Psoas muscle (tissue), 8 donors: Measurements from ENCODE around the gene TIGIT. TPM values are rescaled to one million over a fixed set of nuclear protein-coding genes. Genes with fewer than 3 reads are reported as not detected.

Experiments
- ATAC-seq, 4 donors: fragments of 200-7000 bp; cut with Tn5 transposase; one replicate each; pipeline ENCODE4 v1.9.1; 2020; ENCODE audit warnings: moderate library complexity in 3 of 4, mild to moderate bottlenecking in 2 of 4
- DNase-seq, 2 donors: peaks; one replicate each; pipeline ENCODE4 v3.0.0-alpha.2; 2020
- H3K27ac ChIP-seq: fragments of 200-600 bp; one replicate; pipeline ENCODE4 v1.8.0; 2022
- H3K27me3 ChIP-seq, 3 donors: fragments of 200-600 bp in 1 of 3; one replicate each; pipeline versions ENCODE4 v1.6.1 to v1.8.0; 2013 to 2022; ENCODE audit warnings: low read length in 2 of 3, mild to moderate bottlenecking in 2 of 3, moderate library complexity in 1 of 3; ENCODE audit not compliant: insufficient read depth in 3 of 3
- H3K36me3 ChIP-seq, 2 donors: fragments of 200-600 bp in 1 of 2; one replicate each; pipeline versions ENCODE4 v1.6.1 to v1.8.0; 2013 to 2022; ENCODE audit warnings: low read depth in 1 of 2, mild to moderate bottlenecking in 1 of 2, moderate library complexity in 1 of 2; ENCODE audit not compliant: insufficient read depth in 1 of 2
- H3K4me1 ChIP-seq: fragments of 200-600 bp; one replicate; pipeline ENCODE4 v1.8.0; 2022
- H3K4me3 ChIP-seq: fragments of 200-600 bp; one replicate; pipeline ENCODE4 v1.8.0; 2022; ENCODE audit warnings: mild to moderate bottlenecking
- H3K9me3 ChIP-seq: fragments of 200-600 bp; one replicate; pipeline ENCODE4 v1.8.0; 2022
- CTCF ChIP-seq: fragments of 200-600 bp; IDR thresholded peaks from one replicate; pipeline ENCODE4 v1.8.0; 2022; ENCODE audit warnings: antibody characterized with exemption
- WGBS, 3 donors: extraction: QIAGEN DNeasy Blood & Tissue Kit; methylation state at CpG; one replicate each; pipeline versions ENCODE4 v1.1.6 to v1.1.7; 2013; 5-methylcytosine and 5-hydroxymethylcytosine counted together
- intact Hi-C, 2 donors: fragments of 100-400 bp; cut with DNase I; formaldehyde crosslinking; loops; one replicate each; pipeline versions ENCODE4 v1.11.0 to v1.14.2; 2022
- polyA plus RNA-seq, 3 donors: library from polyadenylated mRNA; stranded (reverse); fragments of 200-250 nt; gene quantifications; one replicate each; pipeline ENCODE4 v1.2.3, GENCODE V29; 2013
- total RNA-seq, 4 donors: library from RNA; stranded (reverse); fragmentation: NEBNext Ultra II Directional in 2 of 4; extraction: Animal tissue kit (Norgen Biotek cat#: 25700) in 2 of 4; gene quantifications; one replicate each; pipeline versions ENCODE4 v1.2.1 to v1.2.4, GENCODE V29; 2021 to 2023
- donor health status: healthy with polysubstance abuse.
- donor health status: DM: no; HTN: no; CAD: no; lungs with moderate emphysema.
- donor health status: Bipolar disorder and iron deficiency.
- donor health status: healthy.
- donor health status: DM: yes; HTN: yes; CAD: no.
- donor health status: DM: no; HTN: no; CAD: no.
- donor health status: DM: no; HTN: no; CAD: no.
- donor health status: DM: yes; HTN: yes; CAD: no.

TIGIT gene
- total and polyA plus RNA-seq, 7 donors = 0.03 to 0.46 (median 0.07) TPM; not detected in 2

- Histone ChIP-seq H3K9me3 (no peaks in the 10 kb centered on the region), H3K4me1 (no peaks in the 10 kb centered on the region), H3K27ac (no peak overlapping the region), H3K27me3 (no peaks in the 10 kb centered on the region), H3K36me3 (no peaks in the 10 kb centered on the region), H3K4me3 (no peak overlapping the region)
- DNase-seq = no peak
- TF ChIP-seq CTCF = no peak
- 90 to 94% (median 94%) methylated on average over 3 of the region's 3 CpGs for WGBS, 3 donors
- intact Hi-C loops = no loop called here
- no peak for ATAC-seq
Observed at GRCh38 chr3:114285648-114286230, 8.1 kb upstream of the TIGIT start.

- no peaks in the 10 kb centered on the region for H3K9me3 ChIP-seq
- no peaks in the 10 kb centered on the region for H3K27me3 ChIP-seq
- TF ChIP-seq CTCF = no peak
- no peak overlapping the region for H3K4me3 ChIP-seq
- WGBS, 3 donors = 90 to 94% (median 92%) methylated on average over 2 of the region's 2 CpGs
- no peak for DNase-seq
- no peak for ATAC-seq
- intact Hi-C loops = no loop called here
- H3K27ac ChIP-seq = no peak overlapping the region
- H3K36me3 ChIP-seq = no peaks in the 10 kb centered on the region
- H3K4me1 ChIP-seq = no peaks in the 10 kb centered on the region
Observed at GRCh38 chr3:114286266-114286665, 7.6 kb upstream of the TIGIT start.

GRCh38 chr3:114290911-114291901 lies 2.6 kb upstream of the TIGIT start:
- 52 to 60% (median 58%) methylated on average over 22 to 23 of the region's 23 CpGs for WGBS, 3 donors
- Histone ChIP-seq H3K4me3 (no peak overlapping the region), H3K27me3 (no peaks in the 10 kb centered on the region), H3K36me3 (no peaks in the 10 kb centered on the region), H3K27ac (no peak overlapping the region), H3K9me3 (no peaks in the 10 kb centered on the region), H3K4me1 (no peaks in the 10 kb centered on the region)
- ATAC-seq (peak in 3 of 4 donors; percentile 33 to 60 (median 35)), DNase-seq (peak; percentile 48 to 75)
- intact Hi-C loops = no loop called here
- TF ChIP-seq CTCF = peak; percentile 55

GRCh38 chr3:114294940-114295480 lies 1.2 kb downstream of the TIGIT start:
- intact Hi-C loops = no loop called here
- Histone ChIP-seq H3K4me3 (no peak overlapping the region), H3K27ac (no peak overlapping the region)

More at GRCh38 chr3:114294940-114295480, 1.2 kb downstream of the TIGIT start:
- no peaks in the 10 kb centered on the region for H3K4me1 ChIP-seq
- TF ChIP-seq CTCF = no peak
- H3K36me3 ChIP-seq = no peaks in the 10 kb centered on the region
- ATAC-seq = no peak
- DNase-seq = no peak
- no peaks in the 10 kb centered on the region for H3K9me3 ChIP-seq
- 81 to 83% (median 82%) methylated on average over 6 of the region's 6 CpGs for WGBS, 3 donors
- no peaks in the 10 kb centered on the region for H3K27me3 ChIP-seq
